Peyer's patch (tissue), 4 donors: ENCODE measurements around the gene SCRG1.

Source experiments
- CTCF ChIP-seq, 6 experiments: fragments of 450-650 bp in 4 of 6; fragments of 200-600 bp in 2 of 6; sonication (generic) in 1 of 6; IDR thresholded peaks; one replicate each; pipeline ENCODE4 v1.5.1; 2017 to 2019; ENCODE audit warnings: antibody characterized with exemption in 6 of 6, mild to moderate bottlenecking in 3 of 6, moderate library complexity in 1 of 6
- POLR2A ChIP-seq, 2 donors: fragments of 450-650 bp; IDR thresholded peaks; one replicate each; pipeline ENCODE4 v1.5.1; 2017; ENCODE audit warnings: antibody characterized with exemption in 2 of 2, mild to moderate bottlenecking in 2 of 2, moderate library complexity in 2 of 2

DNA sequence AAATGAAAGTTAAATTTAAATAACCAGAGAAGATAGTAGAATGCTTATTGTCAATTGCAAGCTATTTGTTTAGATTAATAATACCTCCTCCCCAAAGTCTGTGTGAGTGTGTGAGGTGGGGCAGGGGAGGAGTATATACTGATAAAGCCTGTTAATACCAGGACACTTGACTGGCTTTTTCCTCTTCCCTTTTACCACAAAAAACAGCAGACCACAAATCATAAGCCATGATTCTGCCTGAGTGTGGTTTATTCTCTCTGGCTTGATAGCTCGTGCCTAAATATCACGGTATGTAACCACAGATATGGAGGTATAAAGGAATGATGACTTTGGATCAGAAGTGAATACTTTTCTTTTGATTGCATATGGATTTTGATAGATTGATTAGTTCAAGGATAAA is 21.9 kb upstream of the SCRG1 start:
- TF ChIP-seq POLR2A (IDR thresholded peaks at IDR 0.05) (no peak), CTCF (IDR thresholded peaks at IDR 0.05) (no peak)
